Measurements from ENCODE around the gene NMNAT3.

- TF ChIP-seq CTCF (IDR thresholded peaks at IDR 0.05) (no peak), POLR2AphosphoS5 (IDR thresholded peaks at IDR 0.05) (no peak)
Measured at GRCh38 chr3:139674571-139675260, 3.1 kb downstream of the NMNAT3 start.

Measured in breast epithelium (tissue), 3 donors.